OCI-LY1 (cell line): ENCODE results near the gene MLF2.

Experiments
- H2AFZ ChIP-seq: fragments of 200-600 bp; sonication (generic), shearing (Covaris generic); 2 replicates; pipeline ENCODE4 v1.6.0; 2014; ENCODE audit warnings: antibody characterized with exemption, mild to moderate bottlenecking, low read length
- H3F3A ChIP-seq: fragments of 200-600 bp; sonication (generic), shearing (Covaris generic); 2 replicates; pipeline ENCODE4 v1.6.0; 2014; ENCODE audit warnings: mild to moderate bottlenecking, antibody characterized with exemption, low read length, moderate library complexity; ENCODE audit not compliant: insufficient read depth
- H3K27ac ChIP-seq: fragments of 200-600 bp; sonication (generic); 2 replicates; pipeline ENCODE4 v1.5.1; 2014; ENCODE audit warnings: low read length, mixed run types, mild to moderate bottlenecking, low read depth; ENCODE audit not compliant: poor library complexity, severe bottlenecking
- H3K27me3 ChIP-seq: fragments of 200-600 bp; sonication (generic); 2 replicates; pipeline ENCODE4 v1.6.0; 2014; ENCODE audit warnings: antibody characterized with exemption, mild to moderate bottlenecking, low read length, moderate library complexity; ENCODE audit not compliant: insufficient read depth
- H3K36me3 ChIP-seq: fragments of 200-600 bp; sonication (generic); 2 replicates; pipeline ENCODE4 v1.6.1; 2014; ENCODE audit warnings: mild to moderate bottlenecking, antibody characterized with exemption, low read length, moderate library complexity, mixed read lengths; ENCODE audit not compliant: insufficient read depth
- H3K4me1 ChIP-seq: fragments of 200-600 bp; sonication (generic); 2 replicates; pipeline ENCODE4 v1.5.1; 2014; ENCODE audit warnings: mild to moderate bottlenecking, low read length, moderate library complexity; ENCODE audit not compliant: insufficient read depth, severe bottlenecking
- H3K4me2 ChIP-seq: fragments of 200-600 bp; sonication (generic), shearing (Covaris generic); 2 replicates; pipeline ENCODE4 v1.6.1; 2014; ENCODE audit warnings: low read length
- H3K4me3 ChIP-seq: fragments of 200-600 bp; sonication (generic); 2 replicates; pipeline ENCODE4 v1.5.1; 2014; ENCODE audit warnings: low read length, low read depth, mild to moderate bottlenecking, mixed read lengths; ENCODE audit not compliant: poor library complexity, severe bottlenecking
- H3K79me2 ChIP-seq: fragments of 200-600 bp; shearing (Covaris generic); 2 replicates; pipeline ENCODE4 v1.6.1; 2016; ENCODE audit warnings: mixed run types, low read length, mixed read lengths; ENCODE audit not compliant: insufficient read depth
- H3K9ac ChIP-seq: fragments of 200-600 bp; sonication (generic), shearing (Covaris generic); 2 replicates; pipeline ENCODE4 v1.6.1; 2014; ENCODE audit warnings: mild to moderate bottlenecking, low read length, mixed read lengths
- H3K9me2 ChIP-seq: fragments of 200-600 bp; sonication (generic), shearing (Covaris generic); 2 replicates; pipeline ENCODE4 v1.6.1; 2014; ENCODE audit warnings: low read depth, mild to moderate bottlenecking, low read length, mixed read lengths
- H3K9me3 ChIP-seq: fragments of 200-600 bp; shearing (Covaris generic); 2 replicates; pipeline ENCODE4 v1.6.1; 2014; ENCODE audit warnings: low read length, mixed read lengths
- H4K20me1 ChIP-seq: fragments of 200-600 bp; sonication (generic), shearing (Covaris generic); 2 replicates; pipeline ENCODE4 v1.6.0; 2016; ENCODE audit warnings: mild to moderate bottlenecking, low read length; ENCODE audit not compliant: insufficient read depth
- EZH2 ChIP-seq: fragments of 200-600 bp; sonication (generic), shearing (Covaris generic); IDR thresholded peaks from 2 replicates; pipeline ENCODE4 v1.8.0; 2017; ENCODE audit warnings: borderline replicate concordance, mixed run types, mild to moderate bottlenecking, antibody characterized with exemption, low read length, moderate library complexity, mixed read lengths
- TF ChIP-seq, protein P1 (sequence below): fragments of 200-600 bp; sonication (generic), shearing (Covaris generic); IDR thresholded peaks from 2 replicates; pipeline ENCODE4 v1.5.1; 2017; ENCODE audit warnings: mild to moderate bottlenecking, antibody characterized with exemption, low read length, moderate library complexity, mixed read lengths

MLF2 gene

DNA sequence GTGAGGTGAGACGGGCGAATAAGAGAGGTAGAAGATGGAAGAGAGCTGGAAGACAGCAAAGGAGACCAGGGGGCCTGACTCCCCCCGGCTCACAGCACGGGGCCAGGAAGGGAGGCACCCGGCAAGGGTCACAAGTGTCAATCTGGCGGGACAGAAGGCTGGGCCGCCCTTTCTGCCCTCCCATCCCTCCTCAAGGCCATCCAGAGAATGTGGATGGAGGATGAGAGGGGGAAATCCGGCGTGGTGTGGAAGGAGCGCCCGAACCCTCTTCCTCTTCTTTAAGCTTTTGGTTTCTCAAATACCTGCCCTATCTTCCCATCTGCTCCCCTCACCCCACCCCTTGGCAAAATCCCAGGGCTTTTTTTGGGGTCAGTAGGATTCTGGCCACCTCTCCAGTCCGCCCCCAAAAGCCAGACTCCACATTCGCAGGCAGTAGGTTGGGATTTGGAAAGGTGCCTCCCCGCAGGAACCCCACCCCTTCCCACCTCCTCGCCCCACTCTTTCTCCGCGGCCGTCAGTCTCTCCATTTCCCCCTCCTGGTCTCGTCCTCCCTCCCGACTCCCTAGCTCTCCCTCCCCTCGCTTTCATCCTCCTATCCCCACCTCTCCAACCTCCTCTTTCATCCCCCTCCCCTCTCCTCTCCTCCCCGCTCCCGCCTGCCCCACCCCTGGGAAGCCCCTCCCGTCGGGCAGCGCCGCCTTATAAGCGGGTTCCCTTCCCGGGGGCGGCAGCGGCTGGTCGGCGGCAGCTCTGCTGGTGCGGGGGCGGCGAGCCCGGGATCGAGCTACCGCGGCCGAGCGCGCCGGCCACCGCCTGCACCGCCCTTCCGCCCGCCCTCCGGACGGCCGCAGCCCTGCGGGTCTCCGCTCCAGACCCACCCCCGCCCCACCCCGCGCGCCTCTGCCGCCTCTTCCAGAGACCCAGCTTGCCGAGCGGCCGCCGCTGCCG lies 13.0 kb upstream of the MLF2 start, which contains the start of gene PTMS:
Gene PTMS (plus strand): TSS at position 730 of the 948 bp plus-strand sequence. CDS start 343 bp downstream, outside the sequence.
- peaks cover 35% of the 10 kb centered on the region for H3K4me1 ChIP-seq
- no peaks in the 10 kb centered on the region for H3K36me3 ChIP-seq
- no peak within 1 kb of the TSS for H3K27ac ChIP-seq

DNA sequence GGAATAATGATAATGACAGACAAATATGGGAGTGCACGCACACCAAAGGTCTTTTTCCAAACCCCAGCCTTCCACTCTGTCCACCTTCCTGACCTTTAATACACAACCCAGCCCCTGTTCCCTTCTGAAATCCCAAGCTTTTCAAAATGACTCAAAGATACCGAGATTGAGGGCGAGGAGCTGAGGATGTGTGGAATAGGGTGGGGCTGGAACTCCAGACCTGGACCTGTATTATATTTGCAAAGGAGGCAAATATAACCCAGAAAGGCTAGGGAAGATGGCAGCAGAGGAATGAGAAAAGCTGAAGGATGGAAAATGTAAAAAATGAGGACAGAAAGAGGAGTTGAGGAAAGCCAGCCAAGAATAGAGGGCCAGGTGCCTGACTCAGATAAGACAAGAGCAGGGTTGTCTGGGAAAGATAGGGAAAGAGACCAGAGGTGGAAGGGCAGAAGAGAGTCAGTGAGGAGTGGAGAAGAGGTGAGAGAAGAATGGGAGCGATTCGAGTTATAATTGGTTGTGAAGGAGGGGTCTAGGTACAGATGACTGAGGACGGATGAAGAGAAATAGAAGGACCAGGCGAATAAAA lies 12.2 kb upstream of the MLF2 start:
- peaks cover 35% of the 10 kb centered on the region for H3K4me1 ChIP-seq
- no peaks in the 10 kb centered on the region for H3F3A ChIP-seq
- no peak overlapping the region for H3K27ac ChIP-seq
- no peak overlapping the region; the same call in 1 of the 2 replicates for H3K9ac ChIP-seq
- no peaks in the 10 kb centered on the region for H3K79me2 ChIP-seq
- no peak overlapping the region for H2AFZ ChIP-seq
- H3K27me3 ChIP-seq: peaks cover 2% of the 10 kb centered on the region; the same call in 1 of the 2 replicates
- peak overlapping the region; percentile 78; the same call in 1 of the 2 replicates for H3K4me2 ChIP-seq
- no peaks in the 10 kb centered on the region for H3K9me2 ChIP-seq
- H3K4me3 ChIP-seq: peak overlapping the region; percentile 67
- H4K20me1 ChIP-seq: no peaks in the 10 kb centered on the region
- H3K36me3 ChIP-seq: no peaks in the 10 kb centered on the region
- no peak for TF ChIP-seq EZH2
- TF ChIP-seq, protein P1, sequence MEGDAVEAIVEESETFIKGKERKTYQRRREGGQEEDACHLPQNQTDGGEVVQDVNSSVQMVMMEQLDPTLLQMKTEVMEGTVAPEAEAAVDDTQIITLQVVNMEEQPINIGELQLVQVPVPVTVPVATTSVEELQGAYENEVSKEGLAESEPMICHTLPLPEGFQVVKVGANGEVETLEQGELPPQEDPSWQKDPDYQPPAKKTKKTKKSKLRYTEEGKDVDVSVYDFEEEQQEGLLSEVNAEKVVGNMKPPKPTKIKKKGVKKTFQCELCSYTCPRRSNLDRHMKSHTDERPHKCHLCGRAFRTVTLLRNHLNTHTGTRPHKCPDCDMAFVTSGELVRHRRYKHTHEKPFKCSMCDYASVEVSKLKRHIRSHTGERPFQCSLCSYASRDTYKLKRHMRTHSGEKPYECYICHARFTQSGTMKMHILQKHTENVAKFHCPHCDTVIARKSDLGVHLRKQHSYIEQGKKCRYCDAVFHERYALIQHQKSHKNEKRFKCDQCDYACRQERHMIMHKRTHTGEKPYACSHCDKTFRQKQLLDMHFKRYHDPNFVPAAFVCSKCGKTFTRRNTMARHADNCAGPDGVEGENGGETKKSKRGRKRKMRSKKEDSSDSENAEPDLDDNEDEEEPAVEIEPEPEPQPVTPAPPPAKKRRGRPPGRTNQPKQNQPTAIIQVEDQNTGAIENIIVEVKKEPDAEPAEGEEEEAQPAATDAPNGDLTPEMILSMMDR: no peak
- H3K9me3 ChIP-seq: no peaks in the 10 kb centered on the region

More for the DNA sequence above, 13.0 kb upstream of the MLF2 start, which contains the start of gene PTMS:
- no peaks in the 10 kb centered on the region for H4K20me1 ChIP-seq
- no peaks in the 10 kb centered on the region for H3F3A ChIP-seq
- no peak for TF ChIP-seq EZH2
- TF ChIP-seq, protein P1: no peak
- peak within 1 kb of the TSS; percentile 67 for H3K4me3 ChIP-seq
- no peaks in the 10 kb centered on the region; the same call in 1 of the 2 replicates for H3K27me3 ChIP-seq
- H3K9ac ChIP-seq: peak within 1 kb of the TSS; percentile 59
- no peaks in the 10 kb centered on the region for H3K9me2 ChIP-seq
- no peak within 1 kb of the TSS for H2AFZ ChIP-seq
- no peaks in the 10 kb centered on the region for H3K79me2 ChIP-seq
- H3K9me3 ChIP-seq: no peaks in the 10 kb centered on the region
- peak within 1 kb of the TSS; percentile 78 for H3K4me2 ChIP-seq

DNA sequence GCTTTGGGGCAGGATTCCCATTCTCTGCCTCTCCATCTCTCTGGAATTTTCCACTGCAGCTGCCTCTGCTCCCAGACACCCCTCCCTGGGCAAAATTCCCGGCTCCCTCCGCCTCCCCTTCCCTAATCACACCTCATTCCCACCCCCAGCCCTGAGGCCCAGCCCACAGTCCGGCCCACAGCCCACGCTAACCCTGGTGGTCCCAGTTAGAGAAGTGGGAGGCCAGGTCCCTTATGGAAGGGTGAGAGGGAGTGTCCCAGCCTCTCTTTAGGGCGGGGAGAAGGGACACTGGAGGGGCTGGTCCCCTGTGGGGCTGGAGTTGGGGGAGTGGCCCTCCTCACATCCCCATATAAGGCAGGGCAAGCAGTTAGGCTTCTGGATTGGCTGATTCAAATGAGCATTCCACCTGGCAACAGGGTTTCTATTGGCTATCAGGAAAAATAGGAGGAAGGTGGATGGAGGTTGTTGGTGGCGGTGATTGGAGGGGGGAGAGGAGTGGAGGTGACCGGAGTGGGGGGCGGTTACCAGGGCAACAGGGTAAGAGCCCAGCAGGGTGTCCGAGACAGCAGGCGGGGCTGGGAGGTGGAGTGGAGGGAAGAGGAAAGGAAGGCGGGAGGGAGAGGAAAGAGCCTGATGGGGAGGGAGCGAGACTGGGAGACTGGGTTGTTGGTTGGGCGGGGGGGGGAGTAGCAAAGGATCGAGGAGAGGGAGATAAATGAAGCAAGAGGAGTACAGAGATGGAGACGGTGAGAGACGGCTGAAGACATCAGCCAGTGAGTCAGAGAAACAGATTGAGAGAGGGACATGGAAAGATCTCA lies 11.3 kb upstream of the MLF2 start:
- no peaks in the 10 kb centered on the region for H3K9me2 ChIP-seq
- H3K79me2 ChIP-seq: no peaks in the 10 kb centered on the region
- H4K20me1 ChIP-seq: no peaks in the 10 kb centered on the region
- no peak overlapping the region; the same call in 1 of the 2 replicates for H3K9ac ChIP-seq
- H3K27ac ChIP-seq: no peak overlapping the region
- peaks cover 35% of the 10 kb centered on the region for H3K4me1 ChIP-seq
- peaks cover 5% of the 10 kb centered on the region; the same call in 1 of the 2 replicates for H3K27me3 ChIP-seq
- H3K36me3 ChIP-seq: no peaks in the 10 kb centered on the region
- no peaks in the 10 kb centered on the region for H3K9me3 ChIP-seq
- peak overlapping the region; percentile 17 for H3K4me3 ChIP-seq
- H2AFZ ChIP-seq: no peak overlapping the region
- H3F3A ChIP-seq: no peaks in the 10 kb centered on the region
- TF ChIP-seq, protein P1: no peak
- no peak for TF ChIP-seq EZH2
- peak overlapping the region; percentile 10; the same call in 1 of the 2 replicates for H3K4me2 ChIP-seq
